DOHH2 (cell line): Measurements from ENCODE around the gene SIGLEC6.

Experiments used
- H3F3A ChIP-seq: fragments of 200-600 bp; sonication (generic), shearing (Covaris generic); 2 replicates; pipeline ENCODE4 v1.6.0; 2016; ENCODE audit warnings: antibody characterized with exemption, mild to moderate bottlenecking; ENCODE audit not compliant: control insufficient read depth, insufficient read depth
- H3K27ac ChIP-seq: fragments of 200-600 bp; sonication (generic); 2 replicates; pipeline ENCODE4 v1.5.1; 2014; ENCODE audit warnings: low read depth, mild to moderate bottlenecking, low read length, moderate library complexity
- H3K27me3 ChIP-seq: fragments of 200-600 bp; sonication (generic); 2 replicates; pipeline ENCODE4 v1.6.1; 2014; ENCODE audit warnings: mild to moderate bottlenecking, low read length, mixed read lengths; ENCODE audit not compliant: control insufficient read depth
- H3K36me3 ChIP-seq: fragments of 200-600 bp; sonication (generic); 2 replicates; pipeline ENCODE4 v1.6.1; 2014; ENCODE audit warnings: mild to moderate bottlenecking, low read length, moderate library complexity, mixed read lengths; ENCODE audit not compliant: control insufficient read depth
- H3K4me1 ChIP-seq: fragments of 200-600 bp; sonication (generic); 2 replicates; pipeline ENCODE4 v1.6.1; 2014; ENCODE audit warnings: mild to moderate bottlenecking, low read length, mixed read lengths; ENCODE audit not compliant: control insufficient read depth
- H3K4me2 ChIP-seq: fragments of 200-600 bp; sonication (generic); 2 replicates; pipeline ENCODE4 v1.6.0; 2014; ENCODE audit warnings: mild to moderate bottlenecking, low read length, moderate library complexity
- H3K4me3 ChIP-seq: fragments of 200-600 bp; sonication (generic); 2 replicates; pipeline ENCODE4 v1.5.1; 2014; ENCODE audit warnings: mild to moderate bottlenecking, low read length, mixed read lengths
- H3K79me2 ChIP-seq: fragments of 200-600 bp; sonication (generic); 2 replicates; pipeline ENCODE4 v1.6.1; 2014; ENCODE audit warnings: mild to moderate bottlenecking, low read length, mixed read lengths; ENCODE audit not compliant: control insufficient read depth
- H3K9me2 ChIP-seq: fragments of 200-600 bp; sonication (generic); replicated peaks from 2 replicates; pipeline ENCODE4 v1.6.1; 2014; ENCODE audit warnings: mild to moderate bottlenecking, low read length, mixed read lengths; ENCODE audit not compliant: control insufficient read depth
- H3K9me3 ChIP-seq: fragments of 200-600 bp; sonication (generic); 2 replicates; pipeline ENCODE4 v1.6.1; 2014; ENCODE audit warnings: antibody characterized with exemption, low read length, mixed read lengths; ENCODE audit not compliant: control insufficient read depth, insufficient read depth
- H4K20me1 ChIP-seq: fragments of 200-600 bp; sonication (generic); 2 replicates; pipeline ENCODE4 v1.6.0; 2014; ENCODE audit warnings: low read depth, mild to moderate bottlenecking, antibody characterized with exemption, low read length, moderate library complexity; ENCODE audit not compliant: control insufficient read depth, insufficient read depth
- EZH2phosphoT487 ChIP-seq: fragments of 200-600 bp; sonication (generic); IDR thresholded peaks from 2 replicates; pipeline ENCODE4 v1.6.1; 2017; ENCODE audit warnings: borderline replicate concordance, mild to moderate bottlenecking, antibody characterized with exemption, low read length, moderate library complexity, mixed read lengths
- TF ChIP-seq, protein P1 (sequence below): fragments of 200-600 bp; sonication (generic); IDR thresholded peaks from one replicate; pipeline ENCODE4 v1.5.1; 2014; ENCODE audit warnings: antibody characterized with exemption, mild to moderate bottlenecking, low read depth, low read length; ENCODE audit not compliant: poor library complexity, severe bottlenecking

Gene SIGLEC6

DNA sequence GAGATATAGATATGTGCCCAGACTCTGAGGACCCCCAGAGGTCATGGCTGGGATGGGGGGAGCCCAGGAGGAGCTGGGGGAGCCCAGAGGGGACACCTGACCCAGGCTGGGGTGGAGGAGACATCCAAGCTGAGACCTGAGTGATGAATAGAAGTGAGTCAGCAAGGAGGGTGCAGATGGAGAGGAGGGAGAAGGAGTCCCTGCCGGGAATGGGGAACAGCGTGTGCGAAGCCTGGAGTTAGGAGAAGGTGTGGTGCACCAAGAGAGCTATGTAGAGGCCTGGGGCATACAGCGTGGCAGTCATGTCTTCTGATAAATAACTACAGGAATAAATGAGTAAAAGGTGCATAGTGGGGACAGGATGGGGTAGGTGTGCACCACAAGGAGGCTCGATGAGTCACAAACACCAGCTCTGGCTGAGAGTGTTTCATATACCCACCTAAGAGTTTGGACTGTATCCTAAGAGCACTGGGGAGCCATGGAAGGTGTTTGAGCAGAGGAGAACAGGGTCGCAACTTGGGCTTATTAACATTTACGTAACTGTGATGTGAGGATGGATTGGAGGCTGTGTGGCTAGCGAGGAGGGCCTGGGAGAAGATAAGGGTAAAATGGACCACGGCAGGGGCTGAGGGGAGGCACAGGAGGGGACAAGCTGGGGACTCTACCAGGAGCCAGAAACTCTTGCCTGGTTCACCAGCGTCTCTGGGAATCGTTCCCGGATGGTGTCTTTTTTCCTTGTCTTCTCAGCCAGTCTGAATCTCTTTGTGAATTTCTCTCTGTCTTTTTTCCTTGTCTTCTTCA, 51.7 kb downstream of the SIGLEC6 start:
- no peaks in the 10 kb centered on the region for H3K79me2 ChIP-seq
- H3K27me3 ChIP-seq, result peaks cover 1% of the 10 kb centered on the region; the same call in 1 of the 2 replicates
- TF ChIP-seq EZH2phosphoT487, result no peak
- TF ChIP-seq, protein P1, sequence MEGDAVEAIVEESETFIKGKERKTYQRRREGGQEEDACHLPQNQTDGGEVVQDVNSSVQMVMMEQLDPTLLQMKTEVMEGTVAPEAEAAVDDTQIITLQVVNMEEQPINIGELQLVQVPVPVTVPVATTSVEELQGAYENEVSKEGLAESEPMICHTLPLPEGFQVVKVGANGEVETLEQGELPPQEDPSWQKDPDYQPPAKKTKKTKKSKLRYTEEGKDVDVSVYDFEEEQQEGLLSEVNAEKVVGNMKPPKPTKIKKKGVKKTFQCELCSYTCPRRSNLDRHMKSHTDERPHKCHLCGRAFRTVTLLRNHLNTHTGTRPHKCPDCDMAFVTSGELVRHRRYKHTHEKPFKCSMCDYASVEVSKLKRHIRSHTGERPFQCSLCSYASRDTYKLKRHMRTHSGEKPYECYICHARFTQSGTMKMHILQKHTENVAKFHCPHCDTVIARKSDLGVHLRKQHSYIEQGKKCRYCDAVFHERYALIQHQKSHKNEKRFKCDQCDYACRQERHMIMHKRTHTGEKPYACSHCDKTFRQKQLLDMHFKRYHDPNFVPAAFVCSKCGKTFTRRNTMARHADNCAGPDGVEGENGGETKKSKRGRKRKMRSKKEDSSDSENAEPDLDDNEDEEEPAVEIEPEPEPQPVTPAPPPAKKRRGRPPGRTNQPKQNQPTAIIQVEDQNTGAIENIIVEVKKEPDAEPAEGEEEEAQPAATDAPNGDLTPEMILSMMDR, result no peak
- no peak overlapping the region for H3K4me3 ChIP-seq
- H3K4me1 ChIP-seq, result no peaks in the 10 kb centered on the region
- H4K20me1 ChIP-seq, result no peaks in the 10 kb centered on the region
- H3K9me2 ChIP-seq, result no peaks in the 10 kb centered on the region
- H3K4me2 ChIP-seq, result no peak overlapping the region
- H3K27ac ChIP-seq, result no peak overlapping the region
- no peaks in the 10 kb centered on the region for H3F3A ChIP-seq
- H3K9me3 ChIP-seq, result no peaks in the 10 kb centered on the region
- no peaks in the 10 kb centered on the region for H3K36me3 ChIP-seq

- no peak for TF ChIP-seq EZH2phosphoT487
- TF ChIP-seq, protein P1, result no peak
- no peaks in the 10 kb centered on the region for H3F3A ChIP-seq
Measured at GRCh38 chr19:51478381-51479234, 52.9 kb downstream of the SIGLEC6 start, which contains the start of gene CEACAM18. Gene CEACAM18, plus strand, starts transcription at chr19:51478539.

DNA sequence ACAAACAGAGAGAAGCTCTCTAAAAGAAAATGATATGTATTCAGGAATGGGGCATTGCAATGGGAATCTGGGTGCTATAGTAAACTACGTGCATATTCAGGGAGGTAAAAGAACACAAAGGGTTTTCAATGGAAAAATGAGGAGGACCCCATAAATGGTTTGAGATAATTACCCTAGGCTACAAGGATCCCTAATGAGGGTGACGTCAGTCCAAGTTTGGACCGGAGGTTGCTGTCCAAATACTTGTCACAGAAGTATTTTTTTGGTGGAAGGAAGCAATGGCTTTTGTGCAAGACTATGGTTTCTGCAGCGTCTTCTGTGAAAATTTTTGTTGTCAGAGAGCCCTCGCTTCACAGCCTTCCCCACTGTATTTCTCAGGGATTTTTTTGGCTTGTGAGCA, 54.1 kb downstream of the SIGLEC6 start:
- Histone ChIP-seq H3K79me2 (no peaks in the 10 kb centered on the region), H3K9me3 (no peaks in the 10 kb centered on the region), H3K27me3 (peaks cover 11% of the 10 kb centered on the region; the same call in 1 of the 2 replicates), H3K36me3 (no peaks in the 10 kb centered on the region), H3K27ac (no peak overlapping the region), H4K20me1 (no peaks in the 10 kb centered on the region), H3K4me2 (no peak overlapping the region), H3K4me1 (no peaks in the 10 kb centered on the region), H3K4me3 (no peak overlapping the region), H3F3A (no peaks in the 10 kb centered on the region), H3K9me2 (no peaks in the 10 kb centered on the region)
- TF ChIP-seq, protein P1, result no peak
- no peak for TF ChIP-seq EZH2phosphoT487

More at GRCh38 chr19:51478381-51479234, 52.9 kb downstream of the SIGLEC6 start, which contains the start of gene CEACAM18:
- Histone ChIP-seq H3K4me2 (no peak within 1 kb of the TSS), H3K27ac (no peak within 1 kb of the TSS), H3K79me2 (no peaks in the 10 kb centered on the region), H3K27me3 (peaks cover 9% of the 10 kb centered on the region; the same call in 1 of the 2 replicates), H3K9me3 (no peaks in the 10 kb centered on the region), H3K36me3 (no peaks in the 10 kb centered on the region), H3K9me2 (no peaks in the 10 kb centered on the region), H3K4me3 (no peak within 1 kb of the TSS), H3K4me1 (no peaks in the 10 kb centered on the region), H4K20me1 (no peaks in the 10 kb centered on the region)
